DOHH2 (cell line): ENCODE data around the gene OPALIN.

Experiments used
- EZH2phosphoT487 ChIP-seq: fragments of 200-600 bp; sonication (generic); IDR thresholded peaks from 2 replicates; pipeline ENCODE4 v1.6.1; 2017; ENCODE audit warnings: borderline replicate concordance, mild to moderate bottlenecking, antibody characterized with exemption, low read length, moderate library complexity, mixed read lengths
- TF ChIP-seq, protein P1 (sequence below): fragments of 200-600 bp; sonication (generic); IDR thresholded peaks from one replicate; pipeline ENCODE4 v1.5.1; 2014; ENCODE audit warnings: antibody characterized with exemption, mild to moderate bottlenecking, low read depth, low read length; ENCODE audit not compliant: poor library complexity, severe bottlenecking

DNA sequence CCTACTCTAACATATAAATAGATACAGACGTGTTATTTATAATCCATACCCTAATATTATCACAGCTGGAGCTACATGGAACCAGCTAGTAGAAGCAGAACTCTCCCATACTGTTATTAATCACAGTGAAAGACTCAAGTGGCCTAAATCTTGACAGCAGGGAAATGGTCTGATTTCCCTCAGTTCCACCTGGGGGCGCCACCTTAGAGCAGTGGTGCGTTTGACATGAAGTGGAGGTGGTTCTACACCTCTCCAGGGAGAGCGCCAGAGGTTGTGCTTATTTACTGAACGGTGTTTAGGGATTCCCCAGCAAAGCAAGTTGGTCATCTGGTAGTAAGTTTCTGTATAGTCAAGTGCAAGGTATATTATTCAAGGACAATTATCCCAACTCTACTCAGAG, 37.0 kb downstream of the OPALIN start:
- TF ChIP-seq, protein P1, sequence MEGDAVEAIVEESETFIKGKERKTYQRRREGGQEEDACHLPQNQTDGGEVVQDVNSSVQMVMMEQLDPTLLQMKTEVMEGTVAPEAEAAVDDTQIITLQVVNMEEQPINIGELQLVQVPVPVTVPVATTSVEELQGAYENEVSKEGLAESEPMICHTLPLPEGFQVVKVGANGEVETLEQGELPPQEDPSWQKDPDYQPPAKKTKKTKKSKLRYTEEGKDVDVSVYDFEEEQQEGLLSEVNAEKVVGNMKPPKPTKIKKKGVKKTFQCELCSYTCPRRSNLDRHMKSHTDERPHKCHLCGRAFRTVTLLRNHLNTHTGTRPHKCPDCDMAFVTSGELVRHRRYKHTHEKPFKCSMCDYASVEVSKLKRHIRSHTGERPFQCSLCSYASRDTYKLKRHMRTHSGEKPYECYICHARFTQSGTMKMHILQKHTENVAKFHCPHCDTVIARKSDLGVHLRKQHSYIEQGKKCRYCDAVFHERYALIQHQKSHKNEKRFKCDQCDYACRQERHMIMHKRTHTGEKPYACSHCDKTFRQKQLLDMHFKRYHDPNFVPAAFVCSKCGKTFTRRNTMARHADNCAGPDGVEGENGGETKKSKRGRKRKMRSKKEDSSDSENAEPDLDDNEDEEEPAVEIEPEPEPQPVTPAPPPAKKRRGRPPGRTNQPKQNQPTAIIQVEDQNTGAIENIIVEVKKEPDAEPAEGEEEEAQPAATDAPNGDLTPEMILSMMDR, result peak; percentile 58
- no peak for TF ChIP-seq EZH2phosphoT487
